HG02981 (cell line): Measurements from ENCODE around the gene EI24.
"Not testable (repeated sequence)": the region's sequence is repeated elsewhere in the genome, so short reads cannot be mapped to it uniquely, and the experiment has no call there.

Experiments used
- ATAC-seq: cut with Tn5 transposase; IDR thresholded peaks from one replicate; pipeline ENCODE4 v1.9.1; 2021; ENCODE audit warnings: mild to moderate bottlenecking, moderate library complexity; ENCODE audit not compliant: unreplicated experiment

Gene EI24

DNA sequence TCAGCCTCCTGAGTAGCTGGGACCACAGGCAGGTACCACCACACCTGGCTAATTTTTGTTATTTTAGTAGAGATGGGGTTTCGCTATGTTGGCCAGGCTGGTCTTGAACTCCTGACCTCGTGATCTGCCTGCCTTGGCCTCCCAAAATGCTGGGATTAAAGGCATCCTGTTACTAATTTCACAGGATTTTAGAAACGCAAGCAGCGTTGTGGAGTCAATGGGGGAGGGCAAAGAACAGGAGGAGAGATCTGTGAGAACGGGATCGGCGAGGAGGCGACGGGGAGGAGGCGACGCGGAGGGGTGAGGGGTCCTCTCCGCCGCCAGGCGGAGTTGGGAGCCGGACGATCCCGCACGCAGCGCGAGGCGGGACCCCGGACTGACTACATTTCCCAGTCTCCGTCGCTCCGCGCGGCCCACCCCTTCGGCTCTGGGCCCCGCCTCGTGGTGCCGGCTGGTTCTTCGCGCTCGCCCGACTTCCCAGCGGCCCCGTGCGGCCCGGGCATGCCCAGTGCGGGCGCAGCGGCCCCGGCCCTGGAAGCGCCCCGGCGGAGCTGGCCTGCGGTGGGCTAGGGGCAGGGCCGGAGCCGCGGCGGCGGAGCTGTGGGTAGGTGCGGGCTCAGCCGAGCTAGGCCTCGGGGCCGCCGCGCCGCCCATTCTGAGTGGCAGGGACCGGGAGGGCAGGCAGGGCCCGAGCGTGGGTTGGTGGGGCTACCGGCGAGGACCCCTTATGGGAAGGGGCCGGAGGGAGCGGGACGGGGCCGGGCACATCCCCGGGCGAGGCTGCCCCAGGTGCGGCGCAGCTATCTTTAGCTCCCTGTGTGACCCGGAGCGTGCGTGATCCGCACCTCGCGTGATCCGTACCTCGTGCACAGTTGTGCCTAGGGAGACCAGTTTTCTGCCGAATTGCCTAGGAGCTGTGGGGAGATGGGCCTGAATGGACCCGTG is at the start of gene EI24:
Gene EI24 (plus strand): TSS at position 508 of the 945 bp plus-strand sequence. CDS start 3,051 bp downstream, outside the sequence.
- ATAC-seq = peak; percentile 93

DNA sequence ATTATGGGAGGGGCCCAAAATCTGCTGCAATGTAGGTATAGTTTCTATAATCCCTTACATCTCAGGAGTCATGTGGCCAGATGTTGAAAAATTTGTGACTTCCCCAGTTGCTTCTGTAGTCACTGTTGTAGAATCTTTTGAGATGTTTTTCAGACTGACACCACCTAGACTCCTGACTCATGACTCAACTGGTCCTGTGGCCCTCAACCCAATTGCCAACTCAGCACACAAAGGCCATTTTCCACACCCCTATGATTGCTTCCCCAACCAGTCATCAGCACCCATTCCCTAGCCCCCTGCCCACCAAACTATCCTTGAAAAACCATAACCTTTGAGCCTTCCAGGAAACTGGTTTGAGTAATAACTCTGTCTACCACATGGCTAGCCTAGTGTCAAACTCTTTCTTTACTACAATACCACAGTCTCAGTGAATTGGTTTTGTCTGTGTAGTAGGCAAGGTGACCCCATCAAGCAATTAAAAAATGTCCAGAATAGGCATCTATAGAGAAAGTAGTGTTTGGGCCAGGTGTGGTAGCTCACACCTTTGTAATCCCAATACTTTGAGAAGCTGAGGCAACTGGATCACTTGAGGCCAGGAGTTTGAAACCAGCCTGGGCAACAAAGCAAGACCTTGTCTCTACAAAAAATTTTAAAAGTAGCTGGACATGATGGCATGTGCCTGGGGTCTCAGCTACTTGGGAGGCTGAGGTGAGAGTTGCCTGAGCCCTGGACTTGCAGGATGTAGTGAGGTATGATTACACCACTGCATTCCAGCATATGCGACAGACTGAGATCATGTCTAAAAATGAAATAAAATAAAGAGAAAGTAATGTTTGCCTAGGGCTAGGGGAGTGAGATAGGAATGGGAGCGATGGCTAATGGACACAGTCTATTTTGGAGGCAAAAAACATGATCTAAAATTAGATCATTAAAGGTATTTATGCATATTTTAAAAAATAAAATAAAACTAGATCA is 49.1 kb upstream of the EI24 start:
- no peak for ATAC-seq

DNA sequence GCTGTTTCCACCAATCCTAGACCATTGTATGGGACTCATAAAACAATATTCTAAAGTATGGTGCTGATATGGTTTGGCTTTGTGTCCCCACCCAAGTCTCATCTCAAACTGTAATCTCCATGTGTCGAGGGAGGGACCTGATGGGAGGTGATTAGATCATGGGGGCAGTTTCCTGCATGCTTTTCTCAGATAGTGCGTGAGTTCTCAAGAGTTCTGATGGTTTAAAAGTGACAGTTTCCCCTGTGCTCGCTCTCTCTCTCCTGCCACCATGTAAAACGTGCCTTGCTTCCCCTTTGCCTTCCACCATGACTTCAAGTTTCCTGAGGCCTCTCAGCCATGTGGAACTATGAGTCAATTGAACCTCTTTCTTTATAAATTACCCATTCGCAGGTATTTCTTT is 44.0 kb upstream of the EI24 start:
- ATAC-seq = no peak

DNA sequence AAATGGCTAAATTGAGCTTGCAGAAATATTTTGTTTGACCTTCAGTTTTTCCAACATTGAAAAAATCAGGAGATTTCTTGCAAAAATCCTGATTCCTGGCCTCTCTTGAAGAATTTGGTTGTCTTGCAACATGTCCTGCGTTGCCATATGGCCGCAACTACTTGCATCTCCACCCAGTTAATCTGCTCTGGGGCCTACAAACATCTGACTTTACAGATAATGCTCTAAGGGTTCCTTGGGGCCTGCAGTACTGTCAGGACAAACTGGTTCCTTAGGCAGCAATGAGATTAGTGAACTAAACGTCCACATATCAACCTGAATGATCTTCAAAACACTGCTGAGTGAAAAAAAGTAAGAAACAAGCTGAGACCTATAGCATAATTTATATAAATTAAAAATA is 36.6 kb upstream of the EI24 start:
- no peak for ATAC-seq

DNA sequence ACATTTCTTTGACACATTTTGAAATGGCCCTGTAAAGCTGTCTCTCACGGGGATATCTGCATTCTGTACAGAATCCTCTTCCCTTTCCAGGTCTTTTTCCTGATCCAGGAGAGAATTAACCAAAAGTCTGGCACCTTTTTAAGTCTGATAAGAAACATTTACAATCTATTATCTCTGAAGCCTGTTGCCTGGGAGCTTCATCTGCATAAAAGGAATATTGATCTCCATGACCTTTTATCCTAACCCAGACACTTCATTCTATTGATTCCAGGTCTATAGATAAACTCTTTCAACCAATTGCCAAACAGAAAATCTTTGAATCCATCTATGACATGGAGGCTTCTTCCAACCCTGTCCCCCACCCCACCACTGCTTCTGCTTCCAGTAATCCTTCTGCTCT is 33.7 kb upstream of the EI24 start:
- no peak for ATAC-seq

DNA sequence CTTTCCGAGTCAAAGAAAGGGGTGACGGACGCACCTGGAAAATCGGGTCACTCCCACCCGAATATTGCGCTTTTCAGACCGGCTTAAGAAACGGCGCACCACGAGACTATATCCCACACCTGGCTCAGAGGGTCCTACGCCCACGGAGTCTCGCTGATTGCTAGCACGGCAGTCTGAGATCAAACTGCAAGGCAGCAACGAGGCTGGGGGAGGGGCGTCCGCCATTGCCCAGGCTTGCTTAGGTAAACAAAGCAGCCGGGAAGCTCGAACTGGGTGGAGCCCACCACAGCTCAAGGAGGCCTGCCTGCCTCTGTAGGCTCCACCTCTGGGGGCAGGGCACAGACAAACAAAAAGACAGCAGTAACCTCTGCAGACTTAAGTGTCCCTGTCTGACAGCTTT is 32.4 kb upstream of the EI24 start:
- ATAC-seq = not testable (repeated sequence)

DNA sequence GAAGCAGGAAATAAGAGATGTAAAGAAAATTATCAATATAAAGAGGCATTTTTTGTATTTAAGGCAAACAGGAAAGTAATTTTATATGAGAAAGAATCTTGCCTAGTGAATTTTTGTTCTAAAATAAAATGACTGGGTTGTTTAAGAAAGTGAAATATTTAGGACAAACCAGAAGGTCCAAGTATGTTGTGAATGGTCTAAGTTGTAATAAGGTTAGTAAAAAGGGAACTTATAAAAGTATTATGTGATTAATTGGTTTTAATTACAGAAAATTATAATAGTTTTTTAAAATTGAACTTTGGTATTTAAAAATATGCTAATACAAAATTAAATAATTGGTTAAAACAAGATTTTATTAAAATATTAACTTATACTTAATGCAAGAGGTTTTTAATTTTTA is 26.6 kb upstream of the EI24 start:
- no peak for ATAC-seq

DNA sequence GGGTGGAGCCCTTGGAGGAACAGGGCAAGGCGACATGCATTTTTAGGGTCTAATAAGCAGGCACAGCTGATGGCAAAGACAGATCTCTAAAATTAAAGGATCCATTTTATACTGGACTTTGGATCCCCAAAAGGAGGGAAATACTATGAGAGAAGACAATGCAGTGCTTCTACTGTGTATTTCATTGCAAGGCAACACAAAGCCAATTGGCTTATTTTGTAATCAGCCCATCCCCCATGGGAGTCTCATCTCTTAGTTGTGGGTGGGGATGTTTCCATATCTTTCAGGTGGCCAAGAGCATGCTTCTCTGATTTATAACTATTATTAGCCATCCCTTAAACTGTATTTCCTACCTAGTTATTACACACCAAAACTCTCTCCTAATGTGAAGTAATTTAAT is 18.5 kb upstream of the EI24 start:
- no peak for ATAC-seq

DNA sequence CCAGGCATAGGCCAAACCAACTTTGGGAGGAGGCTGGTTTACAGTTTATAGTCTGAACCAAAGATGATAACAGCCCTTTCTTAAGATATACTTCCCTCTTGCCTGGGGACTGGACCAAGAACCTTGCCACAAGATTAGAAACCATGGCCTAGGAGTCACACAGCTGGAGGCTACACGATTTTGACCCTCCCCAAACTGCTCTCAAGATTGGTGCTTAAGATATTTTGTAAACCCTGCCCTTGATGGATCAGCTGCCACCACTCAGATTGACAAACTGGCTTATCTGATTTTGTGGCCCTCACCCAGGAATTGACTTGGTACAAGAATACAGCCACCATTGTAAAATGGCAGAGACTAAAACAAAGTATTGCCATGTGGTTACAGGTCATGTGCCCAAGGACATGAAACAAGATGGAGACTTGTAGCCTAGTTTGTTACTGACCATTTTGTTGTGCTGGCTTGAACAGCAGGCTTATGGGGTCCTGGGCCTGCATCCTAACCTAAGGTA is 17.4 kb upstream of the EI24 start:
- no peak for ATAC-seq

DNA sequence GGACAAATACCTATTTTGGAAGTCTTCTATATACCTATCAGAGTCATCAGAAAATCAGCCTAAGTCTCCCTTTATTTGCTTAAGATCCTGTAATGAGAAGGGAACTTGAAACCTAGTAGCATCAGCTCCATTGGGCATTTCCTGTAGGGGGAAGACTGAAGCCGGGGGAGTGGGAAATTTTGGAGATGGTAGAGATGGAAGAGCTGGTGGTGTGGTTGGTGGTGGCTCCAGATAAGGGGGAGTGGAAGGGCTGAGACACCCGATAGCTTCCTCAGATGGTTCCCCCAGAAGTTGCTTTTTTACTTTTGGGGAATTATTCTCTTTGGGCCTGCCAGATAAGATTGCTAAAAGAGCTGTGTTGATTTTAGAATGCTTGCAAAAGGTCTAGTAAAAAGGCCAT is 16.4 kb upstream of the EI24 start:
- no peak for ATAC-seq

DNA sequence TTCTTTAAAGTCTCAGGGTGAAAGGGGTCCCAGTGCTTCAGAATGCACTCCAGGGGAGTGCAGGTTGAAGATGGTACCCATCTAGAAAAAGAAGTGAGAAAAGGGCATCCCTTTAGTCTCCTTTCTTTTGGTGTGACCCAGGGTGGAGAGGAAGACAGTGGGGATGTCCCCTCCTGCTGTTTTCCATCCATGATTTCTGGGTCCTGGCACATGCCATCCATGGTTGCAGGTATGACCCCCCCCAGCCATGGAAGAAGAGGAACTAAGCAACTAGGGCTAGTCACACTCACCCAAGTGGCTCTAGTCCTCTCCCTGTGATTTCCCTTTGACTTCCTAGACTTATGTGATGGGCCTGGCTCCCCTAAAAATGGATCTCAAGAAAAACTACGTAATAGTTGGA is 15.9 kb upstream of the EI24 start:
- ATAC-seq = no peak

DNA sequence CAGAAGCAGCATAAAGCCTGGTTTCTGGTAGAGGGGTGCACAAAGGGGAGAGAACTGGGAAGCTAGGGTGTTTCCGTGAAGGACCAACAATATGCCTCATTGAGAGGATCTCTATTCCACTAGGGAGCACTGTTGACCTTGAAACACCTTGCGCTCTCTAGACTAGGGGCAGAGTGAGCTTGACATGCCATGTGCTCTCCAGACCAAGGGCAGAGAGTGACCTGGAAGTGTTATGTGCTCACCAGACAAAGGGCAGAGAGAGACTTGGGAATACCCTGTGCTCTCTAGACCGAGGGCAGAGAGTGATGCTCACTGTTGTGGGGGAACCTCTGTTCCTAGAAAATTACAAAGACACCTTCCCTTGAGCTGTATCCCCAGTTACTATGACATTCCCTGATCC is 15.2 kb upstream of the EI24 start:
- no peak for ATAC-seq

DNA sequence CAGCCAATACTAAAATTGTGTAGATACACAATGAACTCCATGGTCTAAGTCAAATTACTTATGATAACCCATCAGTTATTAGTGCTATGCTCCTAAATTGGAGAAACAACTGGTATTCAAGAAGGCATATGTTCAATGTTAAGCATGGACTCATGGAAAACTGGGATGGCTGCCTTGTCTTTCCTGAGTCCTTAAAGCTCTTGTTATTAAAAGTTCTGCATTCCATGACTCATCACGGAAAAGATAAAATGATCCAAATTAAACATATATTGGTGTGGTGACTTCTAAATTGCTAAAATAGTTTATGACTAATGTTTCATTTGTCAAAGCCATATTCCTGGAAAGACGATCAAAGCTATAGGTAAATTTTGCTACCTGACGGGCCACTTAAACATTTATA is 9.4 kb upstream of the EI24 start:
- ATAC-seq = no peak

DNA sequence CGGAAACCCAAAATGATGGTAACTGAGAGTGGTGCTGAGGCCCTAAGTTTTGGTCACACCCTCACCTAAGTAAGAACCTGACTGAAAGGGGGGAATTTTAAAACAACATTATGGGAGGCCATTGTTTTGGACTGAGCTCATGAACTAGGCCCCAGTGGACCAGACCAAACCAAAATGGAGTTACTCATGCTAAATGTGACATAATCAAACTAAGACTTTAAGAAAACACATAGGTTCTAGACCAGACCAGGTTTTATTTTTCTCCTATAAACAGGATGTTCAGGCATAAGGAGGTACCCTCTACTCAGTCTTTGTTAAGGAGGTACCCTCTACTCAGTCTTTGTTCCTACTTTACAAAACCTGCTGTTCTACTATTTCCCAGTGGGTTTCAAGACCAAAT is 7.4 kb upstream of the EI24 start:
- ATAC-seq = no peak

DNA sequence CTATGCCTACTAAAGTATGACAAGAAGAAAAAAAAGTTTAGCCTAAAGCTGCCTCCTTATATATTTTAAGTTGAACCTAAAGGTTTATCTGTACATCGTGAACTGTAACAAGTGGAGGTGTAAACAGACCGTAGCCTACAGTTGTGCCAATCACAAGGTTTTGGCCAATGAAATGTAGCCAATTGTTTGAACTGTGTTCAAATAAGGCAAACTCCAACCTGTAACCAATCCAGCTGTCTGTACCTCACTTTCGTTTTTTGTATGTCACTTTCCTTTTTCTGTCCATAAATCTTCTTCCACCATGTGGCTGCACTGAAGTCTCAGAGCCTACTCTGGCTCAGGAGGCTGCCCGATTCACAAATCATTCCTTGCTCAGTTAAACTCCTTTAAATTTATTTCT is 6.8 kb upstream of the EI24 start:
- ATAC-seq = no peak

DNA sequence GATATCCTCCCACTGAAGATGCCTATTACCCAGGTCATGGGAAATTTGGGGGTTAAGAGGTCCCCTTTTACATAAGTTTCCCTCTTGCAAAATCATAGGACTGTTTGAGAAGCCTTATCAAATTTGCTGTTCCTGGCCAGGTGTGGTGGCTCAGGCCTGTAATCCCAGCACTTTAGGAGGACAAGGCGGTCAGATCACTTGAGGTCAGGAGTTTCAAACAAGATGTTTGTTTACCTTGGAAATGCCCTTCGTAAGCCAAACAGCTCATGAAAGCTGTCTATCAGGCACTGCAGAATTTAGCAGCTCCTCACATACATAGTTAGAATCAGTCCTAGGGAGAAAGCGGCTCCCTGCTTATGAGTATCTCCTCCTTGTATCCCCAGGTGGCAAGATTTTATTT is 4.9 kb upstream of the EI24 start:
- ATAC-seq = no peak

DNA sequence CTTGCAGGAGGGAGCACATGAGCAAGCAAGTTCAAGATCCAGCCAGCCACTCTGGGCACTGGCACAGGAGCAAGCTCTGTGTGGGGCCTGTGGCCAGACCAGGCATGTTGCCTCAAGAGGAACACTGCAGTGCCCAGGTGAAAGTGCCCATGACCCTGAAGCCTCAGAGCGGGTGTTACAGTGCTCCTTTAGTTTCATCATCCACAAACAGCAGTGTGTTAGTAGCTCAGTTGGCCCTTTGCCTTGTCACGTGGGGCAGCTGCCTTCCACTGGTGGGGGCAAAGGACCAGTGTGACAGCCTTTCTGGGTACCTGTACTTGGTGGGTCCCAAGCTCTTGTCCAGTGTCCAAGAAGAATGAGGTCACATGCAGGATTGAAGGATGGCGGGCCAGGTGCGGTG is 3.0 kb upstream of the EI24 start:
- no peak for ATAC-seq

DNA sequence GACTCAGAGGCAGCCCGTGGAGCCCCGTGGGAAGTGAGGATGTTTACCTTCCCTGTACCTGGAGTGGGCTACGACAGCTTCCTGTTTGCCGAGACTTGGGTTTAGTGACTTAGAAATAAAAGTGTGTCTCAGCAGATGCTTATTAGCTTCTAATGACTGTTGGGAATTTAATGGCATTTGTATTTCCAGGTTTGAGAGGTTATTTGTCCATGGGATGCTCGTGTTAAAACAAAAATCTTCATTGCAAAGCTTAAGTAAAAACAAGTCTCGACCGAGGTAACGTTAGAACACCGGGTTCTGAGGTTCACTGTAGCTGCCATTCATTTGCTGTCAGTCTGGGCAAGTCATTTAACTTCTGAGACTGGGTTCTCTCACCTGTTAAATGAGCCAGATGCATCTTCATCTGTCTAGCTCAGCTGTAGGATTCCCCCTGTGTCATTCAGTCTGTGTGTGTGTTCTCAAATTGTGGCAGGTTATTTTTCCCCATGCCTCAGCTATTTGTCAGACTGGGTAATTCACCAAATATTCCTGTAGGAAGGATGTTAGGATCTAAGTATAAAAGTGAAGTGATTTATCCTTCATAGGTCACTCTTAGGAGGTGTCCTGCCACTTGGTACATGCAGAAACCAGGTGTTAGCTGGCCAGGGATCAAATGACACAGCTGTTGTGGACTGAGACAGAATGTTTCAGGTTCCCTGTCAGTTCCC is 791 bp downstream of the EI24 start:
- peak; percentile 38 for ATAC-seq

DNA sequence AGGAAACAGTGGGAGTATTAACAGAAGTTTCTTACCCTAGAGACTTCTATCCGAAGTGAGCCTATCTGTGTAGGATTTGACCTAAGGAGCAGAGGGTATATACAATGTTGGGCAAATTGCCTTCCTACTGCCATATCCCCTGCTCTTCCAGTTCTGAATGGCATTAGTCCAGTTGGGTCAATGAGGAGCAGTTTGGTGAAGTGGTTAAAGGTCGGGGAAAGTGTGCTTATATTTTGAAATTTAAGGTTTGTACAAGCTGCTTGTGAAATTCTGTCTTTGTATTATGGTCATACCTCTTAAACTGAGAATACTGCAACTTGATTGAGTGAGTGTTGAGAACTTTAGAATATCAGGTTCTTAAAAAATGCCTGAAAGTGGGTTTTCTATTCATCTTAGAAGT is 1.7 kb downstream of the EI24 start:
- ATAC-seq = no peak

DNA sequence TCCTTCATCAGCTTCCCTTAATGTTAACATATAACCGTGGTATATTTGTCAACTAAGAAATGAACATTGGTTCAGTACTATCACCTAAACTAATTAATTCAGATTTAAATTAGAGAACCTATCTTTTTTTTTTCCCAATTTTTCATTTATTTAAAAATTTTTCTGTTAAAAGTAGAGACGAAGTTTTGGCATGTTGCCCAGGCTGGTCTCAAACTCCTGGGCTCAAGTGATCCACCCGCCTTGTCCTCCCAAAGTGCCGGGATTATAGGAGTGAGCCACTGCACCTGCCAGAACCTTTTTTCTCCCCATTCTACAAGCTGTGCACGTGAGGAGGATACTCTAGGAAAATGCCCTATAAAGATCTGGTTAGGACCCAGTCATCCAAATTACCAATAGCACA is 3.6 kb downstream of the EI24 start:
- no peak for ATAC-seq

DNA sequence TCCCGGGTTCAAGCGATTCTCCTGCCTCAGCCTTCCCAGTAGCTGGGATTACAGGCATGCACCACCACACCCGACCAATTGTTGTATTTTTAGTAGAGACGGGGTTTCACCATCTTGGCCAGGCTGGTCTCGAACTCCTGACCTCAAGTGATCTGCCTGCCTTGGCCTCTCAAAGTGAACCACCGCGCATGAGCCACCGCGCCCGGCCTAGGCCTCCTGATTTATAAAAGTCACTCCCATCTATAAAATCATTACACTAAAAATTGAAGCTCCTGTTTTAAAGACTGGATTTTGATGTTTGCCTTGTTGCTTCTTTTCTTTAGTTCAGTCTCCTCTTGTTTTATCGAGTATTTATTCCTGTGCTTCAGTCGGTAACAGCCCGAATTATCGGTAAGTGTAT is 7.9 kb downstream of the EI24 start:
- ATAC-seq = not testable (repeated sequence)
